GM21526 (cell line): Measurements from ENCODE around the gene RASSF8.
A peak's percentile ranks its signal among the peaks of the same experiment; 100 is the strongest.

Source experiments
- ATAC-seq: cut with Tn5 transposase; IDR thresholded peaks from one replicate; pipeline ENCODE4 v1.9.1; 2021; ENCODE audit warnings: moderate library complexity; ENCODE audit not compliant: unreplicated experiment, low FRiP score

RASSF8 gene, protein sequence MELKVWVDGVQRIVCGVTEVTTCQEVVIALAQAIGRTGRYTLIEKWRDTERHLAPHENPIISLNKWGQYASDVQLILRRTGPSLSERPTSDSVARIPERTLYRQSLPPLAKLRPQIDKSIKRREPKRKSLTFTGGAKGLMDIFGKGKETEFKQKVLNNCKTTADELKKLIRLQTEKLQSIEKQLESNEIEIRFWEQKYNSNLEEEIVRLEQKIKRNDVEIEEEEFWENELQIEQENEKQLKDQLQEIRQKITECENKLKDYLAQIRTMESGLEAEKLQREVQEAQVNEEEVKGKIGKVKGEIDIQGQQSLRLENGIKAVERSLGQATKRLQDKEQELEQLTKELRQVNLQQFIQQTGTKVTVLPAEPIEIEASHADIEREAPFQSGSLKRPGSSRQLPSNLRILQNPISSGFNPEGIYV

GRCh38 chr12:25958428-25959070, at the start of gene RASSF8:
Gene RASSF8 (plus strand): TSS chr12:25958682. CDS start chr12:26055344, 96,662 bp downstream.
- peak; percentile 86 for ATAC-seq

DNA sequence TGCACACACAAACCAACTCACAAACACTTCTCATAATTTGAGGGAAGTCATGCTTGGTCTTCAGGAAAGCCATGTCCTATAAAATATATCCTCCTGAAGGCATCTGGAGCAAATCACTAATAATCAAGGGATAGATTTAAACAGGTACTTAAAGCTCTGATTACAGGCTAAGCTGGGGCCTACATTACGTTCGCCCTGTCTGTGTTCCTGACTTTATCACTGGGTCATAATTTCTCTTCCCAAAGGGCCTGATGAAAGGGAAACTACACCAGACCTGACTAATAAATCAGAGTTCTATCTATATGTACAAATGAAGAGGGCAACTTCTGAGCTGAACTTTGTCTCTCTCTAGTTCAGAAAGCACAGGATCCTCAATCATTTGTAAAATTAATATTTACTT, 43.9 kb upstream of the RASSF8 start:
- no peak for ATAC-seq

DNA sequence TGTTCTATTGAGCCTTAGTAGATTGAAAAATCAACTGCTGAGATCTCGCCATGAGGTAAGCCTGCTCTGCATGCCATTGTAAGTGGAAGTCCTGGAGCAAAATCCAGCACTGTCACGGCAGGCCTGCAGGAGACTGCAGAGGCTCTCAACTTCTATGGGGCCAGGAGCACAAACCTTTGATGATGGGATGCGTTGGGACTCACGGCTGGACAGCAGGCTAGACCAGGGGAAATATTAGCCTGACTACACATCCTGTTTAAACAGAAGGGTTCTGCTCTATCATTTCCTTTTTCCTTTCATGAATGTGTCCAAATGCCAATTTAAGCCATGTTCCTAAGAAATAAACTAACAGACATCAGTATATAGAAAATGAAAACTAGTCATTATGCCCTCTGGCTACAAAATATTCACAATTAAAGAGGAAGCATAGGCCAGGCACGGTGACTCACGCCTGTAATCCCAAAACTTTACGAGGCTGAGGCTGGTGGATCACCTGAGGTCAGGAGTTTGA, 33.9 kb upstream of the RASSF8 start:
- ATAC-seq, result no peak

- ATAC-seq, result no peak
Observed at GRCh38 chr12:25925064-25925463, 33.4 kb upstream of the RASSF8 start.

- ATAC-seq, result no peak
Observed at GRCh38 chr12:25926536-25926935, 31.9 kb upstream of the RASSF8 start.

DNA sequence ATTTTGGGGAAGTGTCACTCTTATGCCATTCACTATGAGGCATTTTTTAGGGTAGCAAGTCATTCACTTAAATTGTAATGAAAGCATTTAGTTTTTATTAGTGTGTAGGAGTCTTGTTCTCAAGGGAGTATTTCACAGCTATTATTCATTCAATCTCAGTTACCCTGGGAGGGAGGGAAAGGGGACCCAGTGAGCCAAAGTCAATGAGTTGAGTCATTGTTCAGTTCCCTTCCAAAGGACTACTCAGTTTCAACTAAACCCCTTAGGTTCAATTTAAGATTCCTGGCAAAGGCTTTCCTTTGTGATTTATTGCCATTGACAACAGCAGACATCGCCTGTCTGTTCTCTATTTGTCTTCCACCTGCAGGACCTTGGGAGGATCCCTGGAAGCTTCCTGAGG, 29.3 kb upstream of the RASSF8 start:
- ATAC-seq, result no peak

DNA sequence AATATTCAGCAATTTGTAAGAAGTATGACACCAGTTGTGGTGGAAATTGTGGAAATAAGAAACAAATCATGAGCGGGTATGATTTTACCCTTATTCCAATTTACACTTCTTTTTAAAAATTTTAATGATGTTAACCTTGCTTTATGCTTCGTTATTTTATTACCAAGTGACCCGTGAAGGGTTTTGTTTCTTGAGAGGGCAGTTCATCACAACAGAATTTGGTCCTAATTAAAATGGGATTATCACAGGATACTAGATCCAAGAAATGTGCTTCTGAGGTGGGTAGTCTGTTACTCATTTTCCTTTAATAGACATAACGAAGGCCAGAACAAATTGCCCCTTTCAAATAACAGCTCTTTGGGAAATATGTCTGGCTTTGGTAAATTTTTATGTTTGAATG, 25.5 kb upstream of the RASSF8 start:
- ATAC-seq, result no peak

DNA sequence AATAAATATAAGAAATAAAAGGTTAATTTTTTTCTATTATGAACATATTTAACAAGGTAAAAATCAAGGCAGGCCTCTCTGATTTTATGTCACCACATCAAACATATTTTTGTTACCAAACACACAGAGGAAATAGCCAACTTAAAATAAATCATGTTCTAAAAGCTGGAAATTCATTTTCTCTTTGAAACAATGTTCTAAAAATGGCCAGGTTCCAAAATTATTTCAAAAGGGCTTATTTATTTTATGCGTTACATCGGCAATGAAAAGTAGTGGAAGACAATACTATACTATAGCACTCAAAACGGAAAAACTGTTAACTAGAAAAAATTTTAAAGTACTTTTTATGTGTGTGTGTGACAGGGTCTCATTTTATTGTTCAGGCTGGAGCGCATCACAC, 24.0 kb upstream of the RASSF8 start:
- no peak for ATAC-seq

- no peak for ATAC-seq
Observed at GRCh38 chr12:25935355-25936144, 22.9 kb upstream of the RASSF8 start.

- ATAC-seq, result no peak
Observed at GRCh38 chr12:25937096-25937495, 21.4 kb upstream of the RASSF8 start.

- ATAC-seq, result no peak
Observed at GRCh38 chr12:25938581-25938980, 19.9 kb upstream of the RASSF8 start.

- ATAC-seq, result no peak
Observed at GRCh38 chr12:25939606-25940005, 18.9 kb upstream of the RASSF8 start.

GRCh38 chr12:25940886-25941285, 17.6 kb upstream of the RASSF8 start:
- no peak for ATAC-seq

GRCh38 chr12:25942709-25943108, 15.8 kb upstream of the RASSF8 start:
- no peak for ATAC-seq

- no peak for ATAC-seq
Observed at GRCh38 chr12:25943940-25944339, 14.5 kb upstream of the RASSF8 start.

- no peak for ATAC-seq
Observed at GRCh38 chr12:25949343-25949742, 9.1 kb upstream of the RASSF8 start.

DNA sequence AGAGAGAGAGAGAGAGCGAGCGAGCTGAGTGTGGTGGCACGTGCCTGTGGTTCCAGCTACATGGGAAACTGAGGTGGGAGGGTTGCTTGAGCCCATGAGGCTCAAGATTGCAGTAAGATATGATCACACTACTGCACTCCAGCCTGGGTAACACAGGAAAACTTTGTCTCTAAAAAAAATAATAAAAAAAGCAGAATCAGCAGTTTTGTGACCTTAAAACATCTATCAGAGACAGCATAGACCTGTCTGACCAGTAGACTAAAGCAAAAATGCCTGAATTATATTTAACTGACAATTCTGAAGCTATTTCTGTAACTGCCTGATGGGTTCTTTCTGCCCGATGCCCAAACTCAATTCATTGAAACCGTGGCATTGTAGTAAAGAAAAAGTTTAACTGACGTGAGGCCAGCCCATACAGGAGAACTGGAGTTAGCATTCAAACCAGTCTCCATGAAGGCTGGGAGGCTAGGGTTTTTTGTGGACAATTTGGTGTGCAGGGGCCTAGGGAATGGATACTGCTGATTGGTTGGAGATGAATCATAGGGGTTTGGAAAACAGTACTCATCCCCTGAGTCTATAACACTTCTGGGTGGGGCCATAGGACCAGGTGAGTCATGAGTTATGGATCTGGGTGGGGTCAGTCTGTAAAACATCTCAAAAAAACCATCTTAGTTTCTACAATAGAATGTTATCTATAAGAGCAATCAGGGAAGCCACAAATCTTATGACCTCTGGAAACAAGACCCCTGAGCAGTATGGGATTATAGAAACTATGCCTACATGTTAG, 8.0 kb upstream of the RASSF8 start:
- ATAC-seq, result no peak

DNA sequence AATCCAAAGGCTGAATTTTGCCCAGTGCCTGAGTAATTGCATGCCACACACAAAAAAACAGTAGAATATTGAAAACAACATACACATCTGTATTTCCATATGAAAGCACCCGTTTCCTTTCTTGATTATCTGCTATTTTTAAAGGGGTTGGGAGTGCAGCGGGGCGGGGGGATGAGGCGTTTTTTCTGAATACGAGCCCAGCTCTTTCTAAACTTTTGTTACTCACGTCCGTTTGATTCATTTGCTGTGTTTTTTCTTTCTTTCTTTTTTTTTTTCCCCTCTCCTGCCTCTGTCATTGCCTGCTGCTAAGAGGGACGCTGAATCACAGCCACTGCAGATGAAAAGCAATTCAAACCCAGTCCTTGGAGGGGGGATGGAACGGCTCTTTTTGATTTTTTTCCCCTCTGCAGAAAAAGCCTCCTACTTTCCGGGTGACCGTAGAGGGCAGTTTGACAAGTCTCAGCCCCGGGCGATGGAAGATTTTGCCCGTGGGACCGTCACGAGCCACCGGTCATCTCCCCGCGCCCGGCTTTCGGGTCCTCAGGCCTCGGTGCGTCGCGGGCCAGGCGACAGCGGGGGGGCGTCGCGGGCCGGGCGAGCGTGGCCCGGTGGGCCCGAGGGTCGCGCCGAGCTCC, 572 bp upstream of the RASSF8 start:
- peak; percentile 26 for ATAC-seq

DNA sequence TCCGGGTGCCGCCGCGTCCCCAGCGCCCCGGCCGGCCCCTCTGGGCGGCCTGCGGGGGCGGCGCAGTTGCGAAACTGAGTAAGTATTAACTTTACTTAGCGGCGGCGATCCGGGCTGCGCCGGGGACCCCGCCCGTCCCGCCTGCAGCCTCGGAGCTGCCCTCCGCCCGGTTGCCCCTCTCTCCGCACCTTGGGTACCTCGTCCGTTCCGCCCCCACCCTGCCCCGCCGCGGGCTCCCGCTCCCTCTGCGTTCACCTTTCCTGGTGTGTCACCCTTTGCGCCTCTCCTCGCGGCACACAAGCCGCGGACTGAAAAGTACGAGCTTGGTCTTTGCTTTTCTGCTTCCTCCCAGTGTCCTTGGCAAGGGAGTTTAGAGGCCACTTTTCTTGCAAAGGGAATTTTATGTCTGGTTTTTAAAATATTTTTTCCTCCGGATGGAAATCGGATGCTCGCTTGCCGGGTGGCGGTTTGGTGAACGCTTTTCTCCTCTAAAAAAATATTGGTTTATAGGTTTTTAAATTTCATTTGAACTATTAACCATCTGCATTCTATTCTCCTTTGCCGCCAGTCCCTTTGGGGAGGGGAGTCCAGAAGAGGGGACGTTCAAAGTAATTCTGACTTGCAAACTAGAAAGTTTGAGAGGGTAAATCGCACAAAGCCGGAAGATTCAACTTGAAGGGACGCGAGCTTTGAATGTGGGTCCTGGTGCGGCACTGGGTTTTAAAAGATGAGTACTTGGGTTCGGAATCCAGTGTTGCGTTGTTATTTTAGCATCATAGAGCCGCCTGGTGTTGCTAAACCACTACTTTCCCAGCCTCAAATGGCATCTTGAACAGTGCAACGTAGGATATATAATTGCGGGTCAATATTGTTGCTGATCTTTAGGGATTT, 834 bp downstream of the RASSF8 start:
- peak; percentile 6 for ATAC-seq
